GM21825 (cell line): Measurements from ENCODE around the gene SLC7A7.
"Not testable (repeated sequence)": the region's sequence is repeated elsewhere in the genome, so short reads cannot be mapped to it uniquely, and the experiment has no call there.

Experiments used
- ATAC-seq: cut with Tn5 transposase; IDR thresholded peaks from one replicate; pipeline ENCODE4 v1.9.1; 2021; ENCODE audit warnings: mild to moderate bottlenecking, moderate library complexity; ENCODE audit not compliant: unreplicated experiment

The SLC7A7 gene

GRCh38 chr14:22764382-22764781, 50.9 kb downstream of the SLC7A7 start:
- ATAC-seq, result no peak

GRCh38 chr14:22761734-22762133, 53.5 kb downstream of the SLC7A7 start:
- no peak for ATAC-seq

- ATAC-seq, result not testable (repeated sequence)
Observed at GRCh38 chr14:22757972-22758650, 57.1 kb downstream of the SLC7A7 start.

- no peak for ATAC-seq
Observed at GRCh38 chr14:22753586-22753985, 61.6 kb downstream of the SLC7A7 start.

GRCh38 chr14:22752422-22752821, 62.8 kb downstream of the SLC7A7 start:
- ATAC-seq, result no peak

GRCh38 chr14:22748631-22749068, 66.6 kb downstream of the SLC7A7 start:
- ATAC-seq, result no peak

- no peak for ATAC-seq
Observed at GRCh38 chr14:22748206-22748605, 67.0 kb downstream of the SLC7A7 start.

GRCh38 chr14:22747769-22748168, 67.5 kb downstream of the SLC7A7 start:
- ATAC-seq, result no peak

- no peak for ATAC-seq
Observed at GRCh38 chr14:22740020-22740419, 75.2 kb downstream of the SLC7A7 start.

GRCh38 chr14:22739423-22739822, 75.8 kb downstream of the SLC7A7 start:
- no peak for ATAC-seq

- peak; percentile 90 for ATAC-seq
Observed at GRCh38 chr14:22737052-22737451, 78.2 kb downstream of the SLC7A7 start.

GRCh38 chr14:22736384-22736783, 78.9 kb downstream of the SLC7A7 start:
- not testable (repeated sequence) for ATAC-seq

- ATAC-seq, result no peak
Observed at GRCh38 chr14:22735096-22735495, 80.1 kb downstream of the SLC7A7 start.

- no peak for ATAC-seq
Observed at GRCh38 chr14:22733829-22734228, 81.4 kb downstream of the SLC7A7 start.

GRCh38 chr14:22732062-22732461, 83.2 kb downstream of the SLC7A7 start:
- ATAC-seq, result not testable (repeated sequence)

- no peak for ATAC-seq
Observed at GRCh38 chr14:22726012-22726411, 89.2 kb downstream of the SLC7A7 start.

- not testable (repeated sequence) for ATAC-seq
Observed at GRCh38 chr14:22725374-22725773, 89.9 kb downstream of the SLC7A7 start.

- ATAC-seq, result not testable (repeated sequence)
Observed at GRCh38 chr14:22724847-22725246, 90.4 kb downstream of the SLC7A7 start.

GRCh38 chr14:22723815-22724214, 91.4 kb downstream of the SLC7A7 start:
- ATAC-seq, result no peak
